ENCODE measurements around the gene CAPN15. TPM values are rescaled to one million over a fixed set of nuclear protein-coding genes. Genes with fewer than 3 reads are reported as not detected.

The CAPN15 gene
- total RNA-seq, 1 experiment from 2014 or later = 70.1 TPM

DNA sequence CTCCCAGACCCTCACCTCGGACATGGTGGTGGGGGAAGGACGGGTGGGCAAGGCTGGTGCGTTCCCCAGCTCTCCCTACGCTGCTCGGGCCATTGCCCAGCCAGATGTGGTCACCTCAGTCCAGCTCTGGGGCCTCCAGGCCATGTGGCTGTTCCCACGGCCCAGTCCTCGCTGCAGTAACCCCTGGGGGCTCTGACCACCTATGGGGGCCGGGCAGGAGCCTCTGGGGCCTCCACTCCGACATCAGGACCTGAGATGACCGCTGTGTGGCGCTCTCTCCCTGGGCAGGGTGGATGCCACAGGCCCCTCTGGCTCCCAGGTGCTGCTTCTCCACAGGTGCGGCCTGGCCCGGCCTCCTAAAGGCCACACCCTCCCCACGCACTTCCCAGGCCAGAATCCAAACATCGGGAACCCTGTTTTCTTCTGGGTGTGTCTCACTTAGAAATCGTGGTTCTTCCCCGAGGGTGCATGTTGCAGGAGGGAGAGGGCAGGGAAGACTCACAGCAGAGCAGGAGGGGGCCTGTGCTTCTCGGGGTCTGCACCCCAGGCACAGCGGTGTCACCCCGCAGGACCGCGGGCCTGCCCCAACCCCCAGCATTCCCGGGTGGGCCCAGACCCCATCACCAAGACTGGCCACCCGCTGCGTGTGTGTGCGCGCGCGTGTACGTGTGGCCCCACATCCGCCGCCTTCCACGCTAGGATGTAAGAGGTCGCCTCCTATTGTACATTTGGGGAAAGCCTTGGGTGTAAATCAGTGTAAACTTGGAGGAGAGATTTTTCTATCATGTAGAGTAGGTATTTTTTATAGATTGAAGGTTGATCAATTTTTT lies 5.9 kb upstream of the CAPN15 start:
- DNase-seq (ENCODE audit: low read depth) = no peak
- in situ Hi-C loops (cut with HindIII; ENCODE audit: low pct_unique_long_range_greater_than_20kb, low sequenced_read_pairs) = no loop called here

- in situ Hi-C loops (cut with HindIII; ENCODE audit: low pct_unique_long_range_greater_than_20kb, low sequenced_read_pairs) = no loop called here
- DNase-seq (ENCODE audit: low read depth) = no peak
These were observed 5.0 kb upstream of the CAPN15 start for GRCh38 chr16:522320-523096.

GRCh38 chr16:523097-523741 lies 4.3 kb upstream of the CAPN15 start:
- in situ Hi-C loops (cut with HindIII; ENCODE audit: low pct_unique_long_range_greater_than_20kb, low sequenced_read_pairs) = no loop called here
- DNase-seq (ENCODE audit: low read depth) = no peak

- no peak for DNase-seq (ENCODE audit: low read depth)
- in situ Hi-C loops (cut with HindIII; ENCODE audit: low pct_unique_long_range_greater_than_20kb, low sequenced_read_pairs) = no loop called here
These were observed 3.1 kb upstream of the CAPN15 start for GRCh38 chr16:524274-525040.

GRCh38 chr16:525123-525519 lies 2.4 kb upstream of the CAPN15 start:
- no peak for DNase-seq (ENCODE audit: low read depth)
- in situ Hi-C loops (cut with HindIII; ENCODE audit: low pct_unique_long_range_greater_than_20kb, low sequenced_read_pairs) = no loop called here

GRCh38 chr16:525520-526180 lies 1.9 kb upstream of the CAPN15 start:
- in situ Hi-C loops (cut with HindIII; ENCODE audit: low pct_unique_long_range_greater_than_20kb, low sequenced_read_pairs) = no loop called here
- peak; percentile 97 for DNase-seq (ENCODE audit: low read depth)

DNA sequence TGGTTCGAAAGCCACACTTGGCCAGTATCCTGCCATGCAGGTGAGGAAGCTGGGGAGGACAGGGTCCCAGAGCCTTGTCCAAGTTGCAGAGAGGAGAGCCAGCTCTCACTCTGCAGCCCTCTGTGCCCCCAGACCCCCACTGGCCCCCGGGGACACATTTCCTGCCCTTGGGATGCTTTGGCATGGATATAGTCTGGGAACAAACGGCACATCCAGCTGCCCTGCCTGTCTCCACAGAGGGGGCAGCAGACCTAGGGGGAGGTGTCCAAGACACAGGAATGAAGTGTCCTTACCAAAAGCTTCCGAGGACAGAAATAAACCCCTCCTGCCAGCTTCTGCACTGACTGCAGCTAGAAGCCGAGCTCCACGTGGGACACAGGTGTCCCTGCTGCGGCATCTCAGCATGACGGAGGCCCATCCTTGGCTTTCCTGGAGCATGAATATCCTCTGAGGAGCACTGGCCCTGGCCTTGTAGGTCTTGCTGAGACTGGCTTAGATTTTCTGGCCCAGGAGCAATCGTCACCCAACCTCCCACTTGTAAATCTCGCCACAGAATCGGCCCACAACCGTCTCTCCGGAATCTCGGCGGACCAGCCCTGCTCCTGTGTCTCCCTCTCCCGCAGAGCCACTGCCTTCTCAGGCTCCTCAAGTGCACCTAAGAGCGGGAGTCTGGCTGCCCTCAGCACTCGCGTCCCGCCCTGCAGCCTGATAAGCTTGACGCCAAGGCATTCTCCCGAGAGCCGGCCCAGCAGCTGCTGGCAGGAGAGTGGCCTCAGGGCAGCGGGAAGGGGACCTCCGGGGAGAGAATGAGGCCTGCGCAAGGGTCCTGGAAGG lies 1.1 kb upstream of the CAPN15 start:
- DNase-seq (ENCODE audit: low read depth) = peak; percentile 35

GRCh38 chr16:528111-529011 lies 849 bp downstream of the CAPN15 start:
- in situ Hi-C loops (cut with HindIII; ENCODE audit: low pct_unique_long_range_greater_than_20kb, low sequenced_read_pairs) = no loop called here
- peak; percentile 50 for DNase-seq (ENCODE audit: low read depth)

More for the DNA sequence above, 1.1 kb upstream of the CAPN15 start:
- in situ Hi-C loops (cut with HindIII; ENCODE audit: low pct_unique_long_range_greater_than_20kb, low sequenced_read_pairs) = no loop called here

DNA sequence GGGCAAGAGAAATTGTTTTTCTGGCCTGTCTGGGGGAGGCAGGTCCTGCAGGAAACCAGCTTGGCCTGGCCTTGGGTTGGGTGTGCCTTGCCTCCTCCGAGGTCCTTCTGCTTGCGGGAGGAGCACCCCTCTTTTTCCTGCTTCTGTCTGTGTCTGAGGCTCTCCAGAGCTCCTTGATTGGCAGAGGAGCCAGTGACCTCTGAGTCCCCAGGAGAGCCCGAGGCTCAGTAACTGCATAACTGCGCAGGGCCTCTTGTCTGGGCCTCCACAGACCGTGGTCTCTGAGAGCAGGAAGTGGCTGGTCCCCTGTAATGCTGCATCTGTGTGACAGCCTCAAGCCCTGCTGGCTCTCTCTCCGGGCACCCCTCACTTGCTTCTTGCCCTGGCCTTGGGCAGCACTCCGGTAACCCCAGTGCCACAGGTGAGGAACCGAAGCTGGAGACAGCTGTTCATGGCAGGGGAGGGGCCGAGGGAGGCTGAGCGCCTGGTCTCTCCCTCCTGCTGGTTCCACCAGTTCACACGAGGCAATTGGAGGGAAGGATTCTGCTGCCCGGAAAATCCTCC lies 1.6 kb downstream of the CAPN15 start:
- no peak for DNase-seq (ENCODE audit: low read depth)
- in situ Hi-C loops (cut with HindIII; ENCODE audit: low pct_unique_long_range_greater_than_20kb, low sequenced_read_pairs) = no loop called here

GRCh38 chr16:530111-530817 lies 2.8 kb downstream of the CAPN15 start:
- in situ Hi-C loops (cut with HindIII; ENCODE audit: low pct_unique_long_range_greater_than_20kb, low sequenced_read_pairs) = no loop called here
- DNase-seq (ENCODE audit: low read depth) = no peak

GRCh38 chr16:531494-532125 lies 4.1 kb downstream of the CAPN15 start:
- in situ Hi-C loops (cut with HindIII; ENCODE audit: low pct_unique_long_range_greater_than_20kb, low sequenced_read_pairs) = no loop called here
- DNase-seq (ENCODE audit: low read depth) = no peak

DNA sequence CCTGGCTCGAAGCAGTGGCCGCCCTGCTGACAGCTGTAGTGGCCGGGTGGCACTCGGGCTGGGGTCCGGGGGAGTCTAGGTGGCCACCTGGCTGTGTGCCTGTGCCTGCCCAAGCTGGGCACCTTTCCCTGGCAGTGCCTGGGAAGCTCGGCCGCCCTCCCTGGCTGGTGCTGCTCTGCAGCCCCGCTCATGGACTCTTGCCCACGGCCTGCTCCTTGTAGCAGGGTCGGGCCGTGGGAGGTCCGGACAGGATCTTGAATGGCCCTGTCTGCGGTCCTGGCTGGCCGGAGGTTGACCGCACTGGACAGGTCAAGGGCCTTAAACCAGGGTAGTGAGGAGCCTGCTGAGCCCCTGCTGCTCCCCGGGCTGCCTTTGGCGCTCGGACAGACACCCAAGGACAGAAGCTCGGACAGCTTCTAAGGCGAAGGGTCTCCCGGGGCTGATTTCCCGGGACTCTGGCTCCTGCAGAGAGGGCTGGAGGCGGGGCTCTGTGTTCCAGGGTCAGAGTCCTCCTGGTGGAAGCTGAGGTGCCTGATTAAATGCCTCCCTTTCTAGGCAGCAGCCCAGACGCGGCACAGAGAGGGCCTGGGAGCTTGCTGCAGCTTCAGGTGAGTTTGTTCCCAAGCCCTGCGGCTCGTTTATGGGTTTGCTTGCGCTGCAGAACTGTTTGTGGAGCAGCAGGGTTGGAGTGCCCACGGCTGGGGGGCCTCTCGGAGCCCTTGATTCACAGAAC lies 6.0 kb downstream of the CAPN15 start:
- in situ Hi-C loops (cut with HindIII; ENCODE audit: low pct_unique_long_range_greater_than_20kb, low sequenced_read_pairs) = no loop called here
- no peak for DNase-seq (ENCODE audit: low read depth)

DNA sequence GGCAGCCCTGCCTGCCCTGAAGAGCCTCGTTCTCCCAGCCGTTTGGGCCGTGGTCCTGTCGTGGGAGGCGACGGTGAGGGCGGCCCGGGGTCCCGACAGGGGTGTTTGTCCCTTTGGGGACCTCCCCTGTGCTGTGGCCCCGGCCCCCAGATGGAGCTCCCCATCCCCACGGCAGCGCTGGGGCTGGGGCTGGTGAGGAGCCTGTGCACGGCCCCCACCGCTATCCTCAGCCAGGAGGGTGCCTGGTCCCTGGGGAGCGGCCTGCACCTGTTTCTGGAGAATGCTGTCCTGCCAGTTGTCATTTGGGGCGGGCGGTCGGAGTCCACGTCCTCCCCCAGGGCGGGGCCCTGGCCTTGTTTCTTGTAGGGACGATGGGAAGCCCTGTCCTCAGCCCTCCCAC lies 6.6 kb downstream of the CAPN15 start:
- no peak for DNase-seq (ENCODE audit: low read depth)
- in situ Hi-C loops (cut with HindIII; ENCODE audit: low pct_unique_long_range_greater_than_20kb, low sequenced_read_pairs) = no loop called here

GRCh38 chr16:534856-535445 lies 7.4 kb downstream of the CAPN15 start:
- no peak for DNase-seq (ENCODE audit: low read depth)
- in situ Hi-C loops (cut with HindIII; ENCODE audit: low pct_unique_long_range_greater_than_20kb, low sequenced_read_pairs) = no loop called here

Measured in Caki2 (cell line).